H9 (cell line): ENCODE data around the gene TOMM40L. TPM values are rescaled to one million over a fixed set of nuclear protein-coding genes. Genes with fewer than 3 reads are reported as not detected.

Source experiments
- DNase-seq: peaks from one replicate; pipeline ENCODE4 v3.0.0-alpha.2; 2017
- H2AFZ ChIP-seq: one replicate; pipeline ENCODE4 v1.6.1; 2013; ENCODE audit warnings: mild to moderate bottlenecking, low read length, control low read depth, moderate library complexity
- H2AK5ac ChIP-seq: 2 replicates; pipeline ENCODE4 v1.6.1; 2013; ENCODE audit warnings: low read length, control low read depth, mixed read lengths; ENCODE audit not compliant: insufficient read length
- H2BK120ac ChIP-seq: one replicate; pipeline ENCODE4 v1.6.1; 2013; ENCODE audit warnings: low read depth, mild to moderate bottlenecking, low read length, control low read depth, inconsistent platforms; ENCODE audit not compliant: poor library complexity, severe bottlenecking
- H2BK12ac ChIP-seq: 2 replicates; pipeline ENCODE4 v1.6.1; 2013; ENCODE audit warnings: low read length, control low read depth, mixed read lengths, low read depth; ENCODE audit not compliant: insufficient read length
- H2BK15ac ChIP-seq: 2 replicates; pipeline ENCODE4 v1.6.1; 2013; ENCODE audit warnings: low read depth, low read length, control low read depth
- H2BK20ac ChIP-seq: one replicate; pipeline ENCODE4 v1.6.1; 2013; ENCODE audit warnings: low read depth, mild to moderate bottlenecking, low read length, control low read depth, inconsistent platforms; ENCODE audit not compliant: poor library complexity, severe bottlenecking
- H2BK5ac ChIP-seq: 2 replicates; pipeline ENCODE4 v1.6.1; 2013; ENCODE audit warnings: low read length, control low read depth, mixed read lengths; ENCODE audit not compliant: insufficient read length
- H3K14ac ChIP-seq: 2 replicates; pipeline ENCODE4 v1.6.1; 2013; ENCODE audit warnings: low read length, control low read depth; ENCODE audit not compliant: insufficient read depth
- H3K18ac ChIP-seq: 2 replicates; pipeline ENCODE4 v1.6.1; 2013; ENCODE audit warnings: low read depth, mild to moderate bottlenecking, mixed read lengths, low read length, control low read depth; ENCODE audit not compliant: insufficient read length
- H3K23ac ChIP-seq: 2 replicates; pipeline ENCODE4 v1.6.1; 2013; ENCODE audit warnings: low read length, control low read depth, mixed read lengths, low read depth; ENCODE audit not compliant: insufficient read length
- H3K23me2 ChIP-seq: 2 replicates; pipeline ENCODE4 v1.6.1; 2013; ENCODE audit warnings: low read depth, mild to moderate bottlenecking, mixed read lengths, low read length, control low read depth; ENCODE audit not compliant: insufficient read length, poor library complexity, severe bottlenecking
- H3K27ac ChIP-seq: 2 replicates; pipeline ENCODE4 v1.5.1; 2013; ENCODE audit warnings: low read length, control low read depth, mixed read lengths, low read depth; ENCODE audit not compliant: insufficient read length
- H3K27me3 ChIP-seq: 2 replicates; pipeline ENCODE4 v1.6.1; 2013; ENCODE audit warnings: low read length, control low read depth, inconsistent platforms; ENCODE audit not compliant: insufficient read depth
- H3K4ac ChIP-seq: 2 replicates; pipeline ENCODE4 v1.6.1; 2013; ENCODE audit warnings: low read depth, mild to moderate bottlenecking, control low read depth, inconsistent platforms, low read length, moderate library complexity
- H3K4me1 ChIP-seq: 2 replicates; pipeline ENCODE4 v1.6.1; 2013; ENCODE audit warnings: low read length, control low read depth, inconsistent platforms; ENCODE audit not compliant: insufficient read depth
- H3K4me2 ChIP-seq: 2 replicates; pipeline ENCODE4 v1.6.1; 2013; ENCODE audit warnings: low read length, control low read depth, mixed read lengths; ENCODE audit not compliant: insufficient read length, insufficient read depth
- H3K56ac ChIP-seq: 2 replicates; pipeline ENCODE4 v1.6.1; 2013; ENCODE audit warnings: low read depth, mild to moderate bottlenecking, mixed read lengths, low read length, control low read depth; ENCODE audit not compliant: insufficient read length
- H3K79me1 ChIP-seq: 2 replicates; pipeline ENCODE4 v1.6.1; 2013; ENCODE audit warnings: low read depth, mild to moderate bottlenecking, moderate library complexity, low read length, control low read depth, inconsistent platforms; ENCODE audit not compliant: insufficient read depth, poor library complexity, severe bottlenecking
- H3K79me2 ChIP-seq: 2 replicates; pipeline ENCODE4 v1.6.1; 2013; ENCODE audit warnings: low read length, control low read depth, inconsistent platforms; ENCODE audit not compliant: insufficient read depth
- H3K9ac ChIP-seq: 2 replicates; pipeline ENCODE4 v1.6.1; 2013; ENCODE audit warnings: low read length, control low read depth, mixed read lengths; ENCODE audit not compliant: insufficient read length; ENCODE audit errors: extremely low read depth
- H3K9me3 ChIP-seq: one replicate; pipeline ENCODE4 v1.6.1; 2013; ENCODE audit warnings: low read depth, low read length, inconsistent platforms; ENCODE audit not compliant: control insufficient read depth
- H3T11ph ChIP-seq: one replicate; pipeline ENCODE4 v1.6.1; 2013; ENCODE audit warnings: mild to moderate bottlenecking, low read length, control low read depth, inconsistent platforms
- H4K20me1 ChIP-seq: one replicate; pipeline ENCODE4 v1.6.1; 2013; ENCODE audit not compliant: control insufficient read depth, insufficient read length, insufficient read depth
- H4K5ac ChIP-seq: 2 replicates; pipeline ENCODE4 v1.6.1; 2013; ENCODE audit warnings: low read depth, mild to moderate bottlenecking, mixed read lengths, low read length, control low read depth; ENCODE audit not compliant: insufficient read length
- H4K8ac ChIP-seq: replicated peaks from 2 replicates; pipeline ENCODE4 v1.6.1; 2013; ENCODE audit warnings: low read length, control low read depth, mixed read lengths, low read depth; ENCODE audit not compliant: insufficient read length
- H4K91ac ChIP-seq: 2 replicates; pipeline ENCODE4 v1.6.1; 2013; ENCODE audit warnings: low read depth, mild to moderate bottlenecking, moderate library complexity, mixed read lengths, low read length, control low read depth; ENCODE audit not compliant: insufficient read length
- H3K27ac Mint-ChIP-seq, 3 experiments: 2 replicates in 2 of 3; 3 replicates in 1 of 3; pipeline ENCODE4 v1.8.0; 2020 to 2021; ENCODE audit warnings: mixed read lengths in 3 of 3, mild to moderate bottlenecking in 1 of 3, moderate library complexity in 1 of 3
- H3K27me3 Mint-ChIP-seq: 2 replicates; pipeline ENCODE4 v1.8.0; 2021; ENCODE audit warnings: low read depth, mild to moderate bottlenecking, moderate library complexity, mixed read lengths
- H3K36me3 Mint-ChIP-seq, 3 experiments: 2 replicates in 2 of 3; 3 replicates in 1 of 3; pipeline ENCODE4 v1.8.0; 2020 to 2021; ENCODE audit warnings: low read depth in 3 of 3, mixed read lengths in 3 of 3; ENCODE audit not compliant: insufficient read depth in 1 of 3
- H3K4me1 Mint-ChIP-seq, 2 experiments: 2 replicates each; pipeline ENCODE4 v1.8.0; 2020; ENCODE audit warnings: mixed read lengths in 2 of 2
- H3K4me3 Mint-ChIP-seq, 2 experiments: 2 replicates in 1 of 2; 3 replicates in 1 of 2; pipeline ENCODE4 v1.8.0; 2020 to 2021; ENCODE audit warnings: mild to moderate bottlenecking in 2 of 2, mixed read lengths in 2 of 2, moderate library complexity in 1 of 2
- H3K9me3 Mint-ChIP-seq, 2 experiments: 2 replicates in 1 of 2; 3 replicates in 1 of 2; pipeline ENCODE4 v1.8.0; 2020; ENCODE audit warnings: mild to moderate bottlenecking in 2 of 2, mixed read lengths in 2 of 2, moderate library complexity in 1 of 2
- CTCF ChIP-seq: fragments of 200-600 bp; sonication (generic); conservative IDR thresholded peaks from 3 replicates; pipeline ENCODE4 v1.8.0; 2021; ENCODE audit warnings: antibody characterized with exemption, mild to moderate bottlenecking
- WGBS: extraction: QIAGEN DNeasy Blood & Tissue Kit; methylation state at CpG from one replicate; pipeline ENCODE4 v1.1.7; 2013; ENCODE audit warnings: missing lambda C conversion rate, low lambda C conversion rate, mixed read lengths; ENCODE audit not compliant: insufficient read length; ENCODE audit errors: extremely low coverage; 5-methylcytosine and 5-hydroxymethylcytosine counted together
- total RNA-seq: library from RNA; stranded (reverse); gene quantifications from 2 replicates; pipeline ENCODE4 v1.2.1, GENCODE V29; 2021

TOMM40L gene
- total RNA-seq, 1 experiment from 2014 or later: 13.5 TPM

- Histone ChIP-seq H3K18ac (no peak overlapping the region), H4K8ac (no peak overlapping the region), H3K27me3 (no peaks in the 10 kb centered on the region), H2BK120ac (no peak overlapping the region), H2BK12ac (no peak overlapping the region), H3K27ac (no peak overlapping the region), H4K20me1 (no peaks in the 10 kb centered on the region), H3K4me1 (no peaks in the 10 kb centered on the region), H2BK20ac (no peak overlapping the region), H3K9ac (no peak overlapping the region), H2BK15ac (no peak overlapping the region), H3K56ac (no peak overlapping the region), H3K23me2 (no peaks in the 10 kb centered on the region), H3T11ph (no peak overlapping the region), H3K23ac (no peak overlapping the region), H3K9me3 (no peaks in the 10 kb centered on the region), H3K4me2 (no peak overlapping the region), H2AFZ (no peak overlapping the region), H2BK5ac (no peak overlapping the region), H3K79me2 (no peaks in the 10 kb centered on the region), H3K14ac (no peak overlapping the region), H4K91ac (no peak overlapping the region), H4K5ac (no peak overlapping the region), H2AK5ac (no peak overlapping the region), H3K4ac (no peak overlapping the region), H3K79me1 (no peaks in the 10 kb centered on the region)
- Mint-ChIP-seq H3K27ac (no peak overlapping the region), H3K9me3 (no peaks in the 10 kb centered on the region), H3K4me3 (no peak overlapping the region), H3K4me1 (peaks cover 14 to 15% of the 10 kb centered on the region in 2 experiments), H3K36me3 (no peaks in the 10 kb centered on the region), H3K27me3 (peaks cover 9% of the 10 kb centered on the region)
- TF ChIP-seq CTCF: no peak
- no peak for DNase-seq
- WGBS: no CpG with 5 or more reads among the region's 3 CpGs
These were observed 41.5 kb downstream of the TOMM40L start for GRCh38 chr1:161267321-161267720.
